ENCODE measurements around the gene MNX1.

Gene MNX1

DNA sequence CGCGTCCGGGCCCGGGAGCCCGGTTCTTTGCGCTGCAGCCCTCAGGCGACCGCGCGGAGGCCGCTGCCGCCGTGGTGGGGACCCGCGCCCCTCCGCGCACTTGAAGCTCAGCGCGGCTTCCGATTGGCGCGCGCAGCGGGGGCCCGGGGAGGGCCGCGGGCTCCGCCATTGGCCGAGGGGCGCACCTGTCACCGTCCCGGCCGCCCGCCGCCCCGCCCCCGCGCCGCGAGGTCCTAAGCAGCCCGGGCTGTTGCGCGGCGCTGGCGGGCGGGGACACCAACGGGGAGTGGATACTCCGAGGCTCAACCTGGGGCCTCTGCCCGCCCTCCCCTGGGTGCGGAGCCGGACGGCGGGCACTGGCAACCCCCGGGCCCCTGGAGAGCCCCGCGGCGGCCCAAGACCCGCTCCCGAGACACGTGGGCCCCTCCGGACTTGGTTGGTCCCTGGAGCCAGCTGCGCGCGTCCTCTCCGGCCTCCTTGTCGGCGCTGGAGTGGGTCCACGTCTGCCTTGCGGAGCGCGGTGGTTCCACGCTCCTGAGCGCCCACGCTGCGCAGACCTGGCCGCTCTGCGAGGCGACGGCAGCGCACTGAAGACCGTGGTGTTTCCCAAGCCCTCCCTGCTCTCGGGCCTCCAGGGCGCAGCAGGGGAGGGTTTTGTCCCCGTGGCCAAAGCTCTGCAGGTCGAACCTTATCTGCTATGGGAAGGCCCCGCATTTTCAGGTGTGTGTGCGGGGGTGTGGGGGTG, at the start of gene MNX1:
TSS of gene MNX1 (minus strand) at position 76 of the 745 bp plus-strand sequence. CDS start 313 bp downstream, outside the sequence.
- peak; percentile 19 to 62 for DNase-seq

DNA sequence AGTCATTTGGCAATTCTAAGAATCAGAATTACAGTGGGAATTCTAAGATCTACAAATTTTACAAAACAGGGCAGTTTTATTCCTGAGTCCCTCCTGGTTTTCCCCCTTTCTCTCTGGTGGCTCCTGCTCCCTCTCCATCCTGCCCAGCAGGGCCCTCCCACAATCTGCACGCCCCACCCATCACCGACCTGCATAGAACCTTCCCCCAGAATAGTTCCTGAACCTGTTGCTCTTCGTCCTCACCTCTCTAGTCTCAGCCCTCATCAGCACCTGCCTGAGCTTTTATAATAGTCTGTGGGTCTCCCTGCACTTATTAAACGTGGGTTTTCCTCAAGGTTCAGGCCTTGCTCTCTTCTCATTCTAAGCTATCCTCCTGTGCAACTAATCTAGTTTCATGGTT, 49.1 kb upstream of the MNX1 start:
- DNase-seq = no peak

DNA sequence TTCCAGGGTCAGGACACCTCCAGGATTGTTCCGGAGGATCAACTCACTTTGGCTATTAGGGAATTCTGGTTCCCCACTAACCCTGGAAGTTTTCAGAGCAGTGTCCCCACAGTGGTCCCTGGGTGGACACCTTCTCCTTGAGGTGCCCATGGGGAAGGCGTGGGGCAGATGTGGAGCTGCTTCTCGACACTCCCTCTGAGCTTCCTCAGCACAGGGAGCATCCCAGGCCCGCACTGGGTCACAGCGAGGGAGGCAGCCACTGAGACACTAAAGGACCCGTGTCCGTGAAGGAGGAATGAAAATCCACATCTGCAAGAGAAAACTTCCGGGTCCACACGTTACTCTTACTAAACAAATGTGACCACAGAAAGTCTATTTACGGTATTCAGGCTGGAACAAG, 48.2 kb upstream of the MNX1 start:
- no peak for DNase-seq

DNA sequence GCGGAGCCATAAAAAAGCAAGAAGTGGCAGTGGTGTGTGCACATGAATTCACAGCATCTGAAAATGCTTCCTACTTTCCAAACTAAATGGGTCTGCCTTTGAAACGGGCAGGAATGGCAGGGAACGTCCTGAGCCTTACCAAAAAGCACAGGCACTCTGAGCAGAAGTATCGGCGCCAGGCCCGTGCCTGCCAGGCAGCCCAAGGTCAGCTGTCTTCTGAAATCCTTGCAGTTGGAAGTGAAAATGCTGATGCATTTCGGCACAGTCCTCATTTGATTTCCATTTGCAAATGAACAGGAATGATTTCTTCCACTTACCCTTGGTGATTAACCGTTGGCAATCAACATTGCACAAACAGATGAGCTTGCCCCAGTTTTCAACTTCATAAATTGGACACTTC, 47.6 kb upstream of the MNX1 start:
- no peak for DNase-seq

DNA sequence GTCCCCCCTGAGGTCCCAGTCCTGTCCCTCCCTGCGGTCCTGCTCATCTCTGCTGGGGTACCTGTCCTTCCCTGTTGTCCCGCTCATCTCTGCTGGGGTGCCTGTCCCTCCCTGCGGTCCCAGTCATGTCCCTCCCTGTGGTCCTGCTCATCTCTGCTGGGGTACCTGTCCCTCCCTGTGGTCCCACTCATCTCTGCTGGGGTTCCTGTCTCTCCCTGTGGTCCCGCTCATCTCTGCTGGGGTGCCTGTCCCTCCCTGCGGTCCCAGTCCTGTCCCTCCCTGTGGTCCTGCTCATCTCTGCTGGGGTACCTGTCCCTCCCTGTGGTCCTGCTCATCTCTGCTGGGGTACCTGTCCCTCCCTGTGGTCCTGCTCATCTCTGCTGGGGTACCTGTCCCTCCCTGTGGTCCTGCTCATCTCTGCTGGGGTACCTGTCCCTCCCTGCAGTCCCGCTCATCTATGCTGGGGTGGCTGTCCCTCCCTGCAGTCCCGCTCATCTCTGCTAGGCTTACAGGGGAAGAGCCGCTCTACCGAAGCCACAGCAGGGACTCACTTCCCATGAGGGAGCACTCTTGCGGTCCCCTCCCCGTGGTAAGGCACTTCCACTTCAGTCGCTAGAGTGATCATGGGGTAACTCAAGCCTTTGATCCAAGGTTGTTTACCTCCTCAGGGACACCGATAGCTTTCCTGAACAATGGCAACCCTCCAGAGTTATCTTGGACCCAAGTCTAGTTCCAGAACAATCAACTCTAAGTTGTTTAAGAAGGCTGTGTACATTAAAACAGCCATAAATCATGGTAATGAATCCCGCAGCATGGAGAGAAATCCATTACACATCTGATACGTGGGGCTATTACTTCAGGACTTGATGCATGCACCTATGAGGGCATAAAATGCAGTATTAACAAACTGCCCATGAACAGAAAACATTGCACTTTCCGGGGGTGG, 46.8 kb upstream of the MNX1 start:
- DNase-seq = no peak

DNA sequence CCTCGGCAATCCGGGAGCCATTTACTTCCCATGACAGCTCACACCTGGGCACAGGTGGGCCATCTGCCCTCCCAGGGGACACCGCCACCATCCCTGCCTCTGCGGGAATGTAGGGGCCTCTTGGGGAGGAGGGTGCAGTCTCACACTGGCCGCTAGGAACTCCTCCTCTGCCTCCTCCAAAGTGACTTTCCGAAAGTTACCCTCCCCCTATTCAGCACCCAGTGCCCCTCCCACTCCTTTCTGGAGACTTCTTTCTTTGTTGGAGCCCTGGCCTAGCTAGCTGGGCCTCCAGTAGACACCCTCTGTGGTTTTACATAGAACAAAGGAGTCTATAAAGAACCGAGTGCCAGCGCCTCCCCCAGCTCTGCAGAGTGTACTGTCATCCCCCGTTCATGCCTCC, 45.8 kb upstream of the MNX1 start:
- no peak for DNase-seq

DNA sequence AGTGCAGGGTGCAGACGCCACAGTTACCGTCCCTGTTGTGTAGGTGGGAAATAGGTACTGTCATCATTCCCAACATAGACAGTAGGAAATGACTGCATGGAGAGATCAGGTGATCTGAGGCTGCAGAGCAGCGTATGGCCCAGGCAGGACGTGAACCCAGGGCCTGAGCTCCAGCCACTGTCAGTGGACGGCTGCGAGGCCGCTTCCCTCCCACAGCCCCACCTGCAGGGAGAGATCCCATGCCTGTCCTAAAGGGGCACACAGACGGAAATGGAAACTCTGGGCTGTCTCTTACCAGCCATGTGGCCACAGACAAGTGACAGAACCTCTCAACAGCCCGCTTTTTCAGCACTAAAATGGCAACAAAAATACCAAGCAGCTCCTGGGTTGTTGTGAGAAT, 44.5 kb upstream of the MNX1 start:
- no peak for DNase-seq

DNA sequence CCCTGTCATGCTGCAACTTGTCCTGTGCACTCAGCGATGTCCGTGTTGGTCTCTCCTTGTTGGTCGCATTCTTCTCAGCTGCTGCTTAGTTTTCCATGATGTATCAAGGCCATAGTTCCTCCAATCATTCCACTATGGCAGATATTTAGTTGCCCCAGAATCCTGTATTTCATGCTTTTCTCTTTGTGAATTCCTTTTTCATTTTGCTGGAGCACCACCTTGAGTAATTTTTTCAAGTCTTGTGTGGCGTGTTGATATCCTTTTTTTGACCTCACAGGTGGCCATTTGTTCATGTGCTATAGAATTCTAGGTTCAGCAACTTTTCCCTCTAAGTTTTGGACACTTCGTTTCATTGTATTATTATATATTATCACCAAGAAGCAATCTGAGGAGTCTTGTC, 42.7 kb upstream of the MNX1 start:
- no peak for DNase-seq

DNA sequence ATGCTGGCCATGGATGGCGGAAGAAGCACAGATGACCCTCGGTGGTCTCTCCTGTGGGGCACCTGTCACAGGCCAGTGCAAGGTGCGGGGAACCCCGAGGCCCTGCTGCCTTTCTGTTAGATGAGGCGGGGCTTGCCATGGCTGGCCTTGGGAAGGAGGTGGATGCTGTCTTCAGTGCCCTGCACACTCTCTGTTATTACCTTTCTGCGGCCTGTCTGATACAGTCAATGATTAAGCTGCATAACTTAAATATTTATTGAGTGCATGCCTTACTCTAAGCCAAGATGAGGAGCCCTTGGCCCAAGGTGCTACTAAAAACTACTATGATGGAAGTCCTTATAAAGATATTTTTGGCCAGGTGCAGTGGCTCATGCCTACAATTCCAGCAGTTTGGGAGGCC, 36.7 kb upstream of the MNX1 start:
- DNase-seq = no peak

DNA sequence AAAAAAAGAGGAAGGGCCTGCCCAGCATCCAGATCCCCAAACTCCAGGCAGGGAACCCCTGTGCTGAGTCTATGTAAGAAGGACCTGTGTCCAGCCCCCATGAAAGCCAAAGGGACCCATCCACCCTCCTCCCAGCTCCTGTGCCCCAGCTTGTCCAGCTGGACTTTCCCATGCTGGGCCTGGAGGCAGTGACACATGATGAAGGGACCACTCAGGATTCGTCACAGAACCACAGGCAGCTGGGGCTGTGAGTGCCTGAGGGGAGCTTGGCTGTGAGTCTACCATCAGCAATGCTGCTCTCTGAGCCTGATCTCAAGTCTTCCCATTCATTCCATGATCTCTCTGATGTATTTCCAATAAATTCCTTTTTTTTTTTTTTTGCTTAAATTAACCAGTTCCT, 36.2 kb upstream of the MNX1 start:
- no peak for DNase-seq

DNA sequence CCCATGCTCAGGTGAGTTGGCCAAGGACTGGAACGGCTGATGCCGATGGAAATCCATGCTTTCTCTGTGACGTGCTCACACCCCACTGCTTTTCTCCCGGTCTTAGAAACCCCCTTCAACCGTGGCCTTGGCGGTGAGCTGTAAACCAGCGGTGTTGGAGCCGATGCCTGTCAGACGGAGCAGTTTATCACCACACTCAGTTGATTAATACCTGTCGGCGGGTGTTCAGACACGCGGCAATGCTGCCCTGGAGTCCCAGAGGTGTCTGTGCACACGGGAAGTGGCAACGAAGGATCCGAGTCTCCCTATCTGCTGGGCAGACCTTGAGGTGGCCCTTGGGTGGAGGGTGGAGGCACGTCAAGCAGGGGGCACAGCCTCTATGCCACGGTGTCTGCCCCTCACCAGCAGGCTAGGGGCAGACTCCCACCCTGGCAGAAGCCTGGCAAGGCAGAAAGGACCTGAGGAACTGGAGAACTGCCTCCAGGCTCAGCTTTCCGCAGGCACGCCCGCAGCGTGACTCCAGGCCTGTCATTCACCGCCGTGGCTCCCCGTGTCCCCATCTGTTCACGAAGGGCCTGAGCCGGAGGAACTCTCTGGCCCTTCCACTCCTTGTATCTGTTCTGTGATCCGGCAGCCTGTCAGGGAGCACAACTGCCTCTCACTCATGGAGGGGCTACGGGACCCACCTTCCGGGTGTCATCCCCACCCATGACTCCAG, 34.6 kb upstream of the MNX1 start:
- no peak for DNase-seq

DNA sequence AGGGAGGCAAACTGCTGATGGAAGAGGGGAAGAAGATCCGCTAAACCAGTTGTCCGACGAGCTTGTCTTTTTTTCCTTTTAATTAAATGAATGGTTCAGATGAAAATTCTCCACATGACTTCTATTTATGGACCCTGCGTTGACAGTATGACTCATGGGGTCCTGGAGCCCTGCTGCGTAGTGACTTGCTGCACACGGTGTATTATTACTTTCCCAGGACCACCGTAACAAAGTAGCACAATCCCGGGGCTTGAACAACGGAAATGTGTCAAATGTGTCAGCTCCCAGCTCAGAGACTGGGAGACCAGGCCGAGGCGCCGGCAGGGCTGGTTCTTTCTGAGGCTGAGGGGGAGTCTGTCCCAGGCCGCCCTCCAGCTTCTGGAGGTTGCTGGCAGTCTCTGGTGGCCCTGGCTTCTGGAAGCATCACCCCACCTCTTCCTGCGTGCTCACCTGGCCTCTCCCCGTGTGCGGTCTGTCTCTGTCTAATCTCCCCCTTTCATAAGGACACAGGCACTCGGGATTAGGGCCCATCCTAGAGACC, 33.8 kb upstream of the MNX1 start:
- DNase-seq = no peak

DNA sequence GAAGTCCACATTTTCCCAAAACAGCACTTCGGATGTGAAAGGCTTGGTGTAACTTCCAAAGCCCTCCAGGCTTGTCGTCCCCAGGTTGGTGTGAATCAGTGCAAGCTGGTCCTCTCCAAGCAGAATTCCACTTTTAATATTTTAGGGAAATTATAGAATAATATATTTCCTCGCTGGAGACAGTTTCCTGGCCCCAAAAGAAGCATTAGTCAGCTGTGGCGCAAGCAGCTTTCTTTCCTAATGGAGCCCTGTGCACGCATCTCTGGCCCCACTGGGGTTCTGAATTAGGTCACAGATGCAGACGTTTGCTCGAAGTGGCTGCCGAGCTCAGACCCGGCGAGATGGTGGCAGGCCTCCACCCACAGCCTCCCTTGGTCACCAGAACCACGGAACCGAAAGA, 33.3 kb upstream of the MNX1 start:
- DNase-seq = no peak

DNA sequence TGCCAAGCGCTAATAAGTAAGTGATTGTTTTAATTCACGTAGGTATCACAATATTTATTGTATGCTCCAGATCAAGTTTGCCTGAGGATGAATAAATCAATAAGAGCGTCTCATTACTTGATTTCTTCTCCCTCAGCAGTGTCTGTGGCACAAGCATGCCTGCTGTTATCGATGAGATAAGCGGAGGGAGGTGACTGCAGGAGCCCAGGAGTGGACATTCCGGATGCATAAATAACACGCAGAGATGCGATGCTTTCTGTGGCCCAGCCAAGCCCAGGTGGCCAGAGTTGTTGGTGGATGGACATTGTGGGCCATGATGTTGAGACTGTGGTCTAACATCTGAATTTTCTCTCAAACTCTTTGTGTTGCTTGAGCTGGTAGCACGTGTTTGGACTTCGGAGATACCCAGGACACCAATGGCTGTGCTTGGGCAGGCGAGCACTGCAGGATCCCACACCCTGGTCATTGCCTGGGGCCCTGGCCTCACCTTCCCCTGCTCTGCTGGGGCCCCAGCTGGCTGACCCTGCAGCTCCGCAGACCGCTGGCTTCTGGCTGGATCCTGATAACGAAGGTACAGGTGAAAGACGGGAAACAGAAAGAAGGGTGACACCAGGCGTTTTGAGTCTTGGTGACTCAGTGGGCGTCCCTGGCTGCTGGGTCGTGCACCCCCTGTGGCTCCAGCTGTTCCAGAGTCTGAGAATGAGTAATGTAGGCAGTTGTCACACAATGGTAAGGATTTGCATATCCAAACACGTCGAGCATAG, 31.2 kb upstream of the MNX1 start:
- no peak for DNase-seq

DNA sequence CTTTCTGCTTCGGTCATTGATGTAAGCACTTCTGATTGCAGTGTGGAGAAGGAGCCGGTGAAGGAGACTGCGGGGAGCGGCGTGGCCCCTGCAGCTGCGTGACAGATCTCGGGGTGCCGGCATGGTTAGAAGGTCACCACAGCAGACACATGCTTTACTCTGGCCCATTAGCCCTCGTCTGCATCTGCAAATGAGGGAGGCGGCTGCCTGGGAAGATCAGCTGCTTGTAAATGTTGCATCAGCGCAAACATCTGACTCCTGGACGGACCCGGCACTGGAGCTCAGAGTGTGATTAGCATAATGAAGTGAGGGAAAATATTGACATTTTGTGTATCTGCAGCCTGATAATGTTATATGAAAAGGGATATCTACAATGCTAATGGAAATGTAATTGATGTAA, 30.5 kb upstream of the MNX1 start:
- no peak for DNase-seq

DNA sequence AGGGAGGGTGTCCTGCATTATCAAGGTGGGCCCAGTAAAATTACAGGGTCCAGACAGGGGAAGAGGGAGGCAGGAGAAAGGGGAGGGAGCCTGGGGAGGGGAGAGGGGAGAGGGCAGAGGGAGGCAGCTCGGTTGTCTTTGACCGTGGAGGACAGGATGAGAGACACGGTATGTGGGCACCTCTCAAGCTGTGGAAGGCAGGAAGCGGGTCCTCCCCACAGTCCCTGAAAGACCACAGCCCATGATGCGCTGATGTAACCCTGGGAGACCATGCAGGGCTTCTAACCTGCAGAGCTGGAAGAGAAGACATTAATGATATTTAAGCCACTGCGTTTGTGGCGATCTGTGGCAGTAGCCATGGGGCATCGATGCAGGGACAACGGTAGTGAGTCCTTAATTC, 27.2 kb upstream of the MNX1 start:
- no peak for DNase-seq

DNA sequence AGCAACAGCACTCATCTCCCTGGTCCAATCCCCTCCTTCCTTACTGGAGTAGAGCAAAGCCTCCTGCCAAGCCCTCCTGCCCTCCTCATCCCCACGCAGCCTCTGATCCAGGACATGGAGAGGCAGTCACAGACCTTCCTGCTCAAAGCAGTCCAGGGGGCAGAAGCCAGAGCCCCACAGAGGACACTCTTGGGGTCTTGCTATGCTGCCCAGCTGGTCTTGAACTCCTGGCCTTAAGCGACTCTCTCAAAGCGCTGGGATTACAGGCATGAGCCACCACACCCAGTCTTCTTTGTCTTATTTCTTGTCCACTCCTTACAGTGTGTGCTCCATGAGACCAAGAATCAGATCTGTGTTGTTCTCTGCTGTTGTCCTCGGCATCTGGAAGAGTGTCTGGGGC, 26.6 kb upstream of the MNX1 start:
- no peak for DNase-seq

DNA sequence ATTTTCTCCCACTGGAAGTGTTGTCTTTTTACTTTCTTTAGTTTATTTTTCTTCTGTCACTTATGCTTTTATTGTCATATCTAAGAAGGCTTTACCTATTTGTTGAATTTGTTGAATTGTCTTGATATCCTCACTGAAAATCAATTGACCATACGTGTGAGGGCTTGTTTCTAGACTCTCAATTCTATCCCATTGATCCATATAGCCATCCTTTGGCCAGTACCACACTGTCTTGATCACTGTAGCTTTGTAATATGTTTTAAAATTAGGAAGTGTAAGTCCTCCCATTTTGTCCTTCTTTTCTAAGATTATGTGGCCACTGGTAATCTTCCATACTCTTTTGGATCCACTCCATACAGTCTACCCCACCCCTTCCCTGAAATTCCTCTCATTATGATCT, 25.5 kb upstream of the MNX1 start:
- DNase-seq = no peak

DNA sequence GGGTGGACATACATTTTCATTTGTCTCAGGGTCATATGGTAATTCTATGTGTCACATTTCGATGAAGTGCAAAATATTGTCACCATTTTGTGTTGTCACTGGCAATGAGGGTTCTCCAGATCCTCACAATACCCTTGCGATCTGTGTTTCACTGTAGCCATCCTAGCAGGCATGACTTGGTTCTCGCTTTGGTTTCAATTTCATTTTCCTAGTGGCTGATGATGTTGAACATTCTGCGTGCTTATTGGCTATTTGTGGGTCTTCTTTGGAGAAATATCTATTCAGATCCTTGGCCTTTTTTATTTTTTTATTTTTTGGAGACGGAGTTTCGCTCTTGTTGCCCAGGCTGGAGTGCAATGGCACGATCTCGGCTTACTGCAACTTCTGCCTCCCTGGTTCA, 24.8 kb upstream of the MNX1 start:
- DNase-seq = no peak

DNA sequence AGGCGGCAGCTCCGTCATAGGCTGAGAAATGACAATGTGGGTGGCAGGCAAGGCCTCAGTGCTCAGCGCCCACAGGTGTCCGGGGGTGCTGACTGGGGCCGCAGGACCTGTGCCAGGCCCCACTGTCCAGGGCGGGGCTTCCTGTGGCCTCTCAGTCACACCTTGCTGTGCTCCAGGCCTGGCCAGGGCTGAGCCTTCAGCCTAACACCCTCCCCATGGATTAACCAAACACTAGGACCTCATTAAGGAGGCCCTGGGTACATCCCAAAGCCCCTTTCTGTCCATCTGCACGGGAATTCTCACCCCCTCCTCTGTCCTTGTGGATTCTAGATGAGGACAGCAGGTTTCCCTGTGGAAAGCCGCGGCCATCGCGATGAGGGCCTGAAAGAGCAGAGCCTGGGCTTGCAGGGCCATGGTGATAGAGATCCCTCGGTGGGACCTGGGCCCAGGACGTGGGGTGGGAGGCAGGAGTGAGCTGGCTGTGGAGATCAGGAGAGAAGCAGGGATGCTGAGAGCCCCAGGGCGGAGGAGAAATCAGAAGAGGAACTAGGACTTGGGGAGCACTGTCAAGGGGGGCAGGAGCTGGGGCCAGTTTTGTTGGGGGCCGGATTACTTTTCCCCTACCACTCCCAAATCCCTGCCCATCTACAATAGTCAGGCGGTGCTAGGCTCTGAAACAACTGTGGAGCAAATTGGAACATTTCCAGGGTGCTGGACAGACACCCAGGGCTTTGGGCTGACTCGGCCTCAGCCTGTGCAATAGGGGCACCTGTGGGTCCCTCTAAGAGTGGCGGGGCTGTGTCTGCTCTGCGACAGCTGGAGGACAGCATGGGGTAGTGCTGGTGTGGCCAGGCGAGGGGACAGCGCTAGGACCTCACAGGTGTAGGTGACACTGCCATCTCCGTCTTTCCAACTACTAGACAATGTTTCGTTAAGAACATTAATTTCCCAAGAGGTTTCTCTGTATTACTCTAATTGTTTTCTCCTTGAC, 23.3 kb upstream of the MNX1 start:
- no peak for DNase-seq

Measured in CD4-positive, alpha-beta T cell treated with Interferon alpha-2 for 1 hour (primary cell).